AG09319 (cell line): ENCODE data around the gene CCDC88C.
"Not testable (repeated sequence)": the region's sequence is repeated elsewhere in the genome, so short reads cannot be mapped to it uniquely, and the experiment has no call there.

Experiments
- DNase-seq: peaks from one replicate; pipeline ENCODE4 v3.0.0-alpha.2; 2010; ENCODE audit warnings: low read depth; ENCODE audit errors: extremely low read depth
- CTCF ChIP-seq: IDR thresholded peaks from 2 replicates; pipeline ENCODE4 v1.5.1; 2011; ENCODE audit warnings: low read depth, mild to moderate bottlenecking, inconsistent platforms, low read length, moderate library complexity

The CCDC88C gene

DNA sequence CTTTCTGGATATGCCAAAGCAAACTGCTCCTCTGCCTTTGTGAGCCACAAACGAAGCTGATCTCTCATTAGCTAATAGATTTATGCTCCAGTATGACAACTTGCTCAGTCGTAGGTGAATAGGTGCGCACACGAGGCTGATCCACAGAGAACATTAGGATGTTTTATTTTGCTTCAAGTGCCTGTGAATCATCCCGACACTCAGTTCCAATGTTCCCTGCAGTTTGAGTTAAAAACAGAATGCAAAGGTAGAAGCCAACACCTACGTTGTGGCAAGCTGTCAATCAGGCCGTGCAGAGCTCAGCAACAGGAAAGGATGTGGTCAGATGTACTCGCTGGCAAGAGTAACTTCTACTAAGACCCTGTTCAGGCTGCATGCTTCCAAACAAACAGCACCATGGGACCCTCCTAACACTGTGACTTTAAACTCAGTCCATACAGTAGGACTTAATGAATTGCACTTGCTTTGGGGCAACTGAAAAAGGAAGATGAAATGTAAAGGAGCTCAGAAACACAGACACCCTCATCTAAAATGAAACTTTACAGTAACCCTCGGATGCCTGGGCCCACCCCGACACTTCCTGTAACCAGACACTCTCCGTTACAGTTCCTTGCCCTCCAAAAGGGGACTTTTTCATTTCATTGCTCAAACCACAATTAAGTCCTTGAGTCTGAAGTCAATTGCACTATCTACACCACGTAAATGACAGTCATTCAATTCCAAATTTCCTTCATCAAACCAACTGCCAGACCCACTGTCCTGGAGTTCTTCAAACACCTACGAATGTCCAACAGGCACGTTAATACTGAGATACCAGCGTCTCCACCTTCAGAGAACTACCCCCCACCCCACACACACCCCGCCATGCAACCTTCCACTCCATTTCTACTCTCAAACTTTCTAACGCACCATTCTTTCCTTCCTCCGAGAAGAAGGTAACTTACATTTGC lies 1.6 kb downstream of the CCDC88C start:
- DNase-seq = no peak
- TF ChIP-seq CTCF = no peak

DNA sequence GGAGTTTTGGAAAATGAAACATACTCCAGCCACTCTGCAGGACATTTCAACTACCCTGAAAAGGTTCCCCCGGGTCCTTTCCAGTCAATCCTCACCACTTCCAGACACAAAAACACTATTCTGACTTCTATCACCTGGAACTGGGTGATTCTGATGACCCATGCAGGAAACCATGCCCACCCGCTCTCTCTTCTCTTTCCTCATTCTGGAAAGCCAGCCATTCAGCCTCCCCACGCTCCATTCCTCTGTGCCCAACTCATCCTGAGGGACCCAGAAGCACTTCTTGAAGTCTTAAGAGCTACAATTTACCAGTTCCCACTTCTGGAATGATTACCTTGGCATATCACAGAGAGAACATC lies 3.2 kb downstream of the CCDC88C start:
- no peak for TF ChIP-seq CTCF
- DNase-seq = no peak

DNA sequence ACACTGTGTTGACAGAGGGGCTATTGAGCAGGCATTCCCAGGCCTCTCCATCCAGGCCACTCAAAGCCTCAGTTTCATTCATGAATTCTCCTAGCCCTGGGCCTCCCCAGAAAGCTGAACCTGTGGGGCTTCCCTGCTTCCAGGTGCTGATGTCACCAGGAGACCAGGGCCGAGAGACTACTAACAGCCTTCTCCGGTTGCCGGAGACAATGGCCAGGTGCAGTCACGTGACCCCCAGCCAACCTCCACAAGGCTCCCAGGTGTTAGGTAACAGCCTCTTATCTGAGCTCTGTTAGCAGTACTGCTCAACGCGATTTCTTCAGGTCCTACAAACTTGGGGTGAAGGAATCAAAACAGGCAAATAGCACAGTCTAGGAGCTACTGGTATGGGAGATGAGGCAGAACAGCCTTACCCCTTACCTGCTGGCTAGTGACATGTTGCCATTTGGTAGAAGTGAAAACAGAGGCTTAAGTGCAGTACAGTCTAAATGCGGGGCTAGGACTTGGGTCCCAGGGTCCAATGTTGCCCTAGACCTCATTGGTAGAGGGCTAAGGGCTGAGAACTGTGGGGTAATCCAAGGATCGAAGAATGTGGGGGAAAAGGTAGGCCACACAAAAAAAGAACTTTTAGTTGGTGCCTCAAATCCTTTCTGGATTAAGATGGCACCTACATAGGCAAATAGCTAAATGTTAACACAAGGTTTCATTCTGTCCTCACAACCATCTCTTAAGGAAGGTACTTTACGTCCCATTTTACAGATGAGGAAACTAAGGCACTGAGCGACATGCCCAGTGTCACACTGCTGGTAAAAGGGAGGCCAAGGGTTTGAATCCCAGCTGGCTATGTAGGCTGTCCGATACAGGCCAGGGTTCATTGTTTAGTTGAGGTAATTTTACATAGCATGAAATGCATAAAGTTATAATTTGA lies 3.8 kb downstream of the CCDC88C start:
- DNase-seq = no peak
- TF ChIP-seq CTCF = no peak

- DNase-seq = no peak
- TF ChIP-seq CTCF = no peak
Observed at GRCh38 chr14:91412939-91413338, 4.7 kb downstream of the CCDC88C start.

DNA sequence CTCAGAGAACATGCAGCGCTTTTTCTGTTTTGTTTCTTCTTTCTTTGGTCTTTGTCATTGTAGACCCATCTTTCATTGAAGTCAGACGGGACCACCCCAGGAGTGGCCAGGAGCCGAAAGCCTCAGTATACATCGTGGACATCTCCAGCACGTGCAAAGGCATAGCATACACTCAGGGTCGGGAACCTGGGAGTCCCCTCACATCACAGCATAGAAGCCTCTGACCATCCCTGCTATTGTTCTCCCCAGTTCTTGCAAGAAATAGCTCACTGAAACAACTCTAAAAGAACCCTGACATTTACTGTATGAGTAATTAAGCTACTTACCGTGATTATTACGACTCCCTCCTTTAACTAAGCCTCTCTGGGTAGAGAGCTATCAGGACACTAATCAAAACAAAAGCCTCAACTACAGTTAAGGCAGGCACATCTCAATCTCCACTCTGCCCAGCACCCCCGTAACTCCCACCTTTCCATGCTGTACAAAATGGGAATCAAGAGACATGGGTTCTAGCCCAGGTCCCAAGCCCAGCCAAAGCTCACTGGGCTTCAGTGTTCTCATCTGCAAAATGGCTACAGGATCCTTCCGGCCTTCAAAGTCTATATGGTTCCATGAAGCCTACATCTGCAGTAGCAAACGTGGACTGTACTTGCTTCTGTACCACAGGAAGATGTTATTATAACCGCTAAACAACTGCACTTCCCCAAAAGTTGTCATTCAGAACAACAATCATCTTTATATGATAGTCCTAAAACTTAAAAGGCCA lies 6.7 kb downstream of the CCDC88C start:
- DNase-seq = no peak
- TF ChIP-seq CTCF = no peak

- no peak for TF ChIP-seq CTCF
- no peak for DNase-seq
Observed at GRCh38 chr14:91409928-91410718, 7.5 kb downstream of the CCDC88C start.

DNA sequence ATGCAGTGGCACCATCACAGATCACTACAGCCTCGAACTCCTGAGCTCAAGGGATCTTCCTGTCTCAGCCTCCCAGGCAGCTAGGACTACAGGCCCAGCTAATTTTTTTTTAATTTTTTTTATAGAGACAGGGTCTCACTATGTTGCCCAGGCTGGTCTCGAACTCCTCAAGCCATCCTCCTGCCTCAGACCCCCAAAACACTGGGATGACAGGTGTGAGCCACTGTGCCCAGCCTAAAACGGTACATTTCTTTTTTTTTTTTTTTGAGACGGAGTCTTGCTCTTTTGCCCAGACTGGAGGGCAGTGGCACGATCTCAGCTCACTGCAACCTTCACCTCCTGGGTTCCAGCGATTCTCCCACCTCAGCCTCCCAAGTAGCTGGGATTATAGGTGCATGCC lies 8.4 kb downstream of the CCDC88C start:
- not testable (repeated sequence) for DNase-seq
